Tibial artery (tissue), 4 donors: ENCODE results near the gene IKBKE.

Source experiments
- DNase-seq, 2 donors: peaks; one replicate each; pipeline ENCODE4 v3.0.0-alpha.2; 2019
- H3K27ac ChIP-seq, 2 donors: fragments of 200-600 bp; sonication (generic) in 1 of 2; 1 replicate in 1 of 2; 2 replicates in 1 of 2; pipeline ENCODE4 v1.5.1; 2018 to 2019; ENCODE audit warnings: mild to moderate bottlenecking in 1 of 2
- H3K27me3 ChIP-seq, 2 donors: fragments of 200-600 bp; sonication (generic) in 1 of 2; one replicate each; pipeline versions ENCODE4 v1.5.1 to v1.6.0; 2016 to 2019
- H3K36me3 ChIP-seq, 3 donors: fragments of 200-600 bp; sonication (generic) in 2 of 3; one replicate each; pipeline ENCODE4 v1.5.1; 2016 to 2019; ENCODE audit warnings: mild to moderate bottlenecking in 2 of 3
- H3K4me1 ChIP-seq, 4 donors: fragments of 200-600 bp; sonication (generic) in 2 of 4; 1 replicate in 3 of 4; 2 replicates in 1 of 4; pipeline ENCODE4 v1.5.1; 2016 to 2019
- H3K4me3 ChIP-seq, 2 donors: fragments of 200-600 bp; sonication (generic) in 1 of 2; 1 replicate in 1 of 2; 2 replicates in 1 of 2; pipeline ENCODE4 v1.5.1; 2018 to 2019; ENCODE audit warnings: mild to moderate bottlenecking in 2 of 2
- H3K9me3 ChIP-seq, 3 donors: fragments of 200-600 bp; sonication (generic) in 1 of 3; one replicate each; pipeline ENCODE4 v1.5.1; 2016 to 2019
- intact Hi-C: fragments of 100-400 bp; cut with DNase I; formaldehyde crosslinking; loops from one replicate; pipeline ENCODE4 v1.15.0; 2023; ENCODE audit warnings: low total_unique reads
- TF ChIP-seq, protein P1 (sequence below), 2 experiments: fragments of 200-600 bp in 1 of 2; fragments of 450-650 bp in 1 of 2; IDR thresholded peaks; one replicate each; pipeline ENCODE4 v1.5.1; 2017 to 2019; ENCODE audit warnings: antibody characterized with exemption in 2 of 2, mild to moderate bottlenecking in 1 of 2, moderate library complexity in 1 of 2

Gene IKBKE

GRCh38 chr1:206469411-206469932, 804 bp upstream of the IKBKE start:
- TF ChIP-seq, protein P1, sequence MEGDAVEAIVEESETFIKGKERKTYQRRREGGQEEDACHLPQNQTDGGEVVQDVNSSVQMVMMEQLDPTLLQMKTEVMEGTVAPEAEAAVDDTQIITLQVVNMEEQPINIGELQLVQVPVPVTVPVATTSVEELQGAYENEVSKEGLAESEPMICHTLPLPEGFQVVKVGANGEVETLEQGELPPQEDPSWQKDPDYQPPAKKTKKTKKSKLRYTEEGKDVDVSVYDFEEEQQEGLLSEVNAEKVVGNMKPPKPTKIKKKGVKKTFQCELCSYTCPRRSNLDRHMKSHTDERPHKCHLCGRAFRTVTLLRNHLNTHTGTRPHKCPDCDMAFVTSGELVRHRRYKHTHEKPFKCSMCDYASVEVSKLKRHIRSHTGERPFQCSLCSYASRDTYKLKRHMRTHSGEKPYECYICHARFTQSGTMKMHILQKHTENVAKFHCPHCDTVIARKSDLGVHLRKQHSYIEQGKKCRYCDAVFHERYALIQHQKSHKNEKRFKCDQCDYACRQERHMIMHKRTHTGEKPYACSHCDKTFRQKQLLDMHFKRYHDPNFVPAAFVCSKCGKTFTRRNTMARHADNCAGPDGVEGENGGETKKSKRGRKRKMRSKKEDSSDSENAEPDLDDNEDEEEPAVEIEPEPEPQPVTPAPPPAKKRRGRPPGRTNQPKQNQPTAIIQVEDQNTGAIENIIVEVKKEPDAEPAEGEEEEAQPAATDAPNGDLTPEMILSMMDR (IDR thresholded peaks at IDR 0.05): no peak
- H3K9me3 ChIP-seq: no peaks in the 10 kb centered on the region
- H3K4me1 ChIP-seq: peaks cover 6 to 21% (median 18%) of the 10 kb centered on the region in 4 donors
- H3K36me3 ChIP-seq: peaks cover 0 to 5% (median 0%) of the 10 kb centered on the region in 3 donors
- intact Hi-C loops: no loop called here
- H3K4me3 ChIP-seq: peak overlapping the region in 1 of 2 donors; percentile 66
- no peak for DNase-seq
- H3K27ac ChIP-seq: no peak overlapping the region
- H3K27me3 ChIP-seq: peaks cover 0 to 22% of the 10 kb centered on the region in 2 donors

- Histone ChIP-seq H3K27me3 (peaks cover 0 to 22% of the 10 kb centered on the region in 2 donors), H3K9me3 (no peaks in the 10 kb centered on the region), H3K27ac (peak overlapping the region; percentile 44 to 48), H3K4me1 (peaks cover 6 to 21% (median 18%) of the 10 kb centered on the region in 4 donors), H3K4me3 (peak overlapping the region; percentile 51 to 66), H3K36me3 (peaks cover 0 to 16% (median 0%) of the 10 kb centered on the region in 3 donors)
- TF ChIP-seq, protein P1 (IDR thresholded peaks at IDR 0.05): no peak
- intact Hi-C loops: no loop called here
- no peak for DNase-seq
Measured at GRCh38 chr1:206470692-206471414, 577 bp downstream of the IKBKE start.

GRCh38 chr1:206471415-206471801, 1.1 kb downstream of the IKBKE start:
- Histone ChIP-seq H3K4me3 (peak overlapping the region in 1 of 2 donors; percentile 66), H3K27me3 (peaks cover 0 to 22% of the 10 kb centered on the region in 2 donors), H3K9me3 (no peaks in the 10 kb centered on the region), H3K27ac (no peak overlapping the region), H3K4me1 (peaks cover 6 to 21% (median 18%) of the 10 kb centered on the region in 4 donors), H3K36me3 (peaks cover 0 to 21% (median 4%) of the 10 kb centered on the region in 3 donors)
- no peak for DNase-seq
- TF ChIP-seq, protein P1 (IDR thresholded peaks at IDR 0.05): no peak
- intact Hi-C loops: no loop called here

DNA sequence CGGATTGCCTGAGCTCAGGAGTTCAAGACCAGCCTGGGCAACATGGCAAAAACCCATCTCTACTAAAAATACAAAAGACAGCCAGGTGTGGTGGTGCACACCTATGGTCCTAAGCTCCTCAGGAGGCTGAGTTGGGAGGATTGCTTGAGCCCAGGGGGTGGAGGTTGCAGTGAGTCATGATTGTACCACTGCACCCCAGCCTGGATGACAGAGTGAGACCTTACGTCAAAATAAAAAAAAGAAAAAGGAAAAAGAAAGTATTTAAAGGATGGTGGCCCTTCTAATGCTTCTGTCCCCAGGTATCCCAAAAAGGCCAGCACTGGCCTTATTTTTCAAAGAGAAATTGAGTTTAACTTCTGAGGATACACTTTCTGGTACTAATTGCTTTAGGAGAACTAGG, 1.7 kb downstream of the IKBKE start:
- Histone ChIP-seq H3K27me3 (peaks cover 0 to 19% of the 10 kb centered on the region in 2 donors), H3K36me3 (peaks cover 0 to 27% (median 4%) of the 10 kb centered on the region in 3 donors), H3K27ac (no peak overlapping the region), H3K4me1 (peaks cover 6 to 21% (median 18%) of the 10 kb centered on the region in 4 donors), H3K9me3 (no peaks in the 10 kb centered on the region), H3K4me3 (no peak overlapping the region)
- TF ChIP-seq, protein P1 (IDR thresholded peaks at IDR 0.05): no peak
- intact Hi-C loops: no loop called here
- no peak for DNase-seq

DNA sequence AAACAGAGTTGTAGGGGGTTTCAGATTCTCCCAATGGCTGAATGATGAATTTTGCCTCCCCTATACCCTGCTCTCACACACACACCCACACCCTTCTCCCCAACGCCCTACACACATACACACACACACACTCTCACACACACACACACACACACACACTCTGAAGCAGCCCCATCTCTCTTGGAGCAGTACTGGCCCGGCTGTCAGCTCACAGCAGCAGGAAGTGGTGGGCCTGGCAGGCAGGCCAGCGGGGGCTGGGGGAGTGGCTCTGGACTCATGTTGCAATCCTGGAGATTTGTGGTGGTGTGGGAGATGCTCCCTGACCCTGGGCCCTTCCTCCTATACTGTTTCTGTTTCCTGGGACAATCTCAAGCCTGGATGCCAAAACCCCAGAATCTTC, 2.2 kb downstream of the IKBKE start:
- no peak for DNase-seq
- Histone ChIP-seq H3K4me1 (peaks cover 6 to 21% (median 18%) of the 10 kb centered on the region in 4 donors), H3K36me3 (peaks cover 0 to 32% (median 4%) of the 10 kb centered on the region in 3 donors), H3K9me3 (no peaks in the 10 kb centered on the region), H3K4me3 (no peak overlapping the region), H3K27ac (no peak overlapping the region), H3K27me3 (peaks cover 0 to 14% of the 10 kb centered on the region in 2 donors)
- intact Hi-C loops: no loop called here
- TF ChIP-seq, protein P1 (IDR thresholded peaks at IDR 0.05): no peak
